Sigmoid colon (tissue), 7 donors: ENCODE data around the gene FUT1. TPM values are rescaled to one million over a fixed set of nuclear protein-coding genes. Genes with fewer than 3 reads are reported as not detected.
"Not testable (repeated sequence)": the region's sequence is repeated elsewhere in the genome, so short reads cannot be mapped to it uniquely, and the experiment has no call there.

Experiments used
- DNase-seq: peaks from one replicate; pipeline ENCODE4 v3.0.0-alpha.2; 2019
- H3K27ac ChIP-seq, 4 donors: fragments of 200-600 bp; sonication (generic); one replicate each; pipeline ENCODE4 v1.5.1; 2016 to 2019; ENCODE audit warnings: mild to moderate bottlenecking in 1 of 4
- H3K27me3 ChIP-seq, 3 donors: fragments of 200-600 bp; sonication (generic); one replicate each; pipeline ENCODE4 v1.5.1; 2019; ENCODE audit warnings: mild to moderate bottlenecking in 1 of 3
- H3K36me3 ChIP-seq, 4 donors: fragments of 200-600 bp; sonication (generic); one replicate each; pipeline ENCODE4 v1.5.1; 2016 to 2019
- H3K4me1 ChIP-seq, 4 donors: fragments of 200-600 bp; sonication (generic); one replicate each; pipeline ENCODE4 v1.5.1; 2017 to 2019
- H3K4me3 ChIP-seq, 4 donors: fragments of 200-600 bp; sonication (generic); one replicate each; pipeline ENCODE4 v1.5.1; 2017 to 2019; ENCODE audit warnings: mild to moderate bottlenecking in 2 of 4, moderate library complexity in 1 of 4
- H3K9me3 ChIP-seq, 4 donors: fragments of 200-600 bp in 3 of 4; sonication (generic) in 3 of 4; one replicate each; pipeline versions ENCODE4 v1.5.1 to v1.6.1; 2013 to 2019
- CTCF ChIP-seq, 4 experiments: fragments of 450-650 bp in 3 of 4; fragments of 200-600 bp in 1 of 4; IDR thresholded peaks; one replicate each; pipeline ENCODE4 v1.5.1; 2016 to 2019; ENCODE audit warnings: antibody characterized with exemption in 4 of 4, mild to moderate bottlenecking in 3 of 4, moderate library complexity in 2 of 4
- EP300 ChIP-seq, 4 donors: sonication (generic); formaldehyde crosslinking; IDR thresholded peaks; one replicate each; pipeline ENCODE4 v1.6.1; 2017; ENCODE audit warnings: antibody characterized with exemption in 4 of 4
- POLR2A ChIP-seq, 2 donors: fragments of 450-650 bp; IDR thresholded peaks; one replicate each; pipeline ENCODE4 v1.6.1; 2016; ENCODE audit warnings: antibody characterized with exemption in 2 of 2, mild to moderate bottlenecking in 2 of 2, moderate library complexity in 2 of 2
- POLR2AphosphoS5 ChIP-seq, 4 donors: sonication (generic); formaldehyde crosslinking; IDR thresholded peaks; one replicate each; pipeline ENCODE4 v1.6.1; 2017; ENCODE audit warnings: antibody characterized with exemption in 4 of 4
- WGBS, 2 donors: extraction: QIAGEN DNeasy Blood & Tissue Kit; methylation state at CpG; one replicate each; pipeline ENCODE4 v1.1.7; 2013; 5-methylcytosine and 5-hydroxymethylcytosine counted together
- intact Hi-C: fragments of 100-400 bp; cut with DNase I; formaldehyde crosslinking; loops from one replicate; pipeline ENCODE4 v1.15.1; 2023
- polyA plus RNA-seq, 3 donors: library from polyadenylated mRNA; stranded (reverse); fragments of 200-250 nt; gene quantifications; one replicate each; pipeline ENCODE4 v1.2.3, GENCODE V29; 2013
- total RNA-seq, 4 donors: library from RNA; depleted of rRNA; stranded (reverse); fragments of >200 nt; gene quantifications; one replicate each; pipeline ENCODE4 v1.1.0, GENCODE V29; 2016
- donor health status: healthy with polysubstance abuse.
- donor health status: Bipolar disorder and iron deficiency.
- donor health status: healthy.

Gene FUT1
- total and polyA plus RNA-seq, 7 donors, result under 0.01 to 0.80 (median 0.49) TPM; not detected in 2

- 80 to 84% methylated on average over 11 of the region's 11 CpGs for WGBS, 2 donors
Measured at GRCh38 chr19:48768994-48769713, 16.7 kb upstream of the FUT1 start.

DNA sequence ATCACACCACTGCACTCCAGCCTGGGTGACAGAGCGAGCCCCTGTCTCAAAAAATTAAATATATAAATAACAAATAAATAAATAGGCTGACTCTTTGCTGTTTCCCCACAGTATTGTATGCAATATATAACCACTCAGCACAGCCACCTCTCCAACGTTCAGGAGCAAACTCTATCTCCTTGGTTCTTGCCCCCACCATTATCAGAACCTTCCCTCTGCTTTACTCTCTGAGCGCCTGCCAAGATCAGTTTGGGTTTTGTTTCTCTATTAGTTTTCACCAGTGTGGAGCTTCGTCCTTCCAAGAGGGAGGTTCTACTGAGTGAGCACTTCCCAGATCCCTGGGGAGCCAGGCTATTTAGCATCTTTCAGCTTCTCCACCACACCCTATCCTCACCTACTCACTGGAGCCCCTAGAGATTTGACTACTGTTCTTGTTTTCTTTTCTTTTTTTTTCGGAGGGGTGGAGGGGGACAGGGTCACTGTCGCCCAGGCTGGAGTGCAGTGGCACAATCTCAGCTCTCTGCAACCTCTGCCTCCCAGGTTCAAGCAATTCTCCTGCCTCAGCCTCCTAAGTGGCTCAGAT lies 15.8 kb upstream of the FUT1 start:
- DNase-seq, H3K27me3 ChIP-seq, H3K27ac ChIP-seq, H3K36me3 ChIP-seq, H3K4me3 ChIP-seq, H3K9me3 ChIP-seq, H3K4me1 ChIP-seq, intact Hi-C loops: not testable (repeated sequence)
- WGBS, 2 donors, result 43 to 55% methylated on average over 6 of the region's 6 CpGs

More at GRCh38 chr19:48768994-48769713, 16.7 kb upstream of the FUT1 start:
- no peaks in the 10 kb centered on the region for H3K36me3 ChIP-seq
- no peak for TF ChIP-seq POLR2A (IDR thresholded peaks at IDR 0.05)
- no peak for TF ChIP-seq POLR2AphosphoS5 (IDR thresholded peaks at IDR 0.05)
- no peak for TF ChIP-seq EP300 (IDR thresholded peaks at IDR 0.05)
- no peak for TF ChIP-seq CTCF (IDR thresholded peaks at IDR 0.05)
- H3K4me3 ChIP-seq, result no peak overlapping the region
- H3K4me1 ChIP-seq, result no peaks in the 10 kb centered on the region
- no peak for DNase-seq
- no peak overlapping the region for H3K27ac ChIP-seq
- intact Hi-C loops, result no loop called here
- H3K27me3 ChIP-seq, result peaks cover 0 to 3% (median 0%) of the 10 kb centered on the region in 3 donors
- no peaks in the 10 kb centered on the region for H3K9me3 ChIP-seq

DNA sequence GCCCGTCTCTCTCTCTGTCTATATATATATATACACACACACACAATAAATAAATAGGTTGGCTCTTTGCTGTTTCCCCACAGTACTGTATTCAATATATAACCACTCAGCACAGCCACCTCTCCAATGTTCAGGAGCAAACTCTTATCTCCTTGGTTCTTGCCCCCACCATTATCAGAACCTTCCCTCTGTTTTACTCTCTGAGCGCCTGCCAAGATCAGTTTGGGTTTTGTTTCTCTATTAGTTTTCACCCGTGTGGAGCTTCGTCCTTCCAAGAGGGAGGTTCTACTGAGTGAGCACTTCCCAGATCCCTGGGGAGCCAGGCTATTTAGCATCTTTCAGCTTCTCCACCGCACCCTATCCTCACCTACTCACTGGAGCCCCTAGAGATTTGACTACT lies 13.4 kb upstream of the FUT1 start:
- H3K27me3 ChIP-seq, H3K36me3 ChIP-seq, H3K27ac ChIP-seq, H3K9me3 ChIP-seq, H3K4me1 ChIP-seq, DNase-seq, H3K4me3 ChIP-seq, intact Hi-C loops: not testable (repeated sequence)
- WGBS, 2 donors, result 20 to 53% methylated on average over 5 of the region's 5 CpGs

GRCh38 chr19:48760504-48761205 lies 8.2 kb upstream of the FUT1 start:
- WGBS, 2 donors, result 47 to 54% methylated on average over 16 of the region's 16 CpGs
- intact Hi-C loops, result no loop called here
- H3K4me3 ChIP-seq, result no peak overlapping the region
- TF ChIP-seq POLR2AphosphoS5 (IDR thresholded peaks at IDR 0.05), result no peak
- no peak for TF ChIP-seq POLR2A (IDR thresholded peaks at IDR 0.05)
- no peak for TF ChIP-seq CTCF (IDR thresholded peaks at IDR 0.05)
- TF ChIP-seq EP300 (IDR thresholded peaks at IDR 0.05), result no peak
- no peak for DNase-seq
- peaks cover 0 to 6% (median 0%) of the 10 kb centered on the region in 3 donors for H3K27me3 ChIP-seq
- no peaks in the 10 kb centered on the region for H3K36me3 ChIP-seq
- no peaks in the 10 kb centered on the region for H3K4me1 ChIP-seq
- no peaks in the 10 kb centered on the region for H3K9me3 ChIP-seq
- H3K27ac ChIP-seq, result peak overlapping the region in 1 of 4 donors; percentile 42

DNA sequence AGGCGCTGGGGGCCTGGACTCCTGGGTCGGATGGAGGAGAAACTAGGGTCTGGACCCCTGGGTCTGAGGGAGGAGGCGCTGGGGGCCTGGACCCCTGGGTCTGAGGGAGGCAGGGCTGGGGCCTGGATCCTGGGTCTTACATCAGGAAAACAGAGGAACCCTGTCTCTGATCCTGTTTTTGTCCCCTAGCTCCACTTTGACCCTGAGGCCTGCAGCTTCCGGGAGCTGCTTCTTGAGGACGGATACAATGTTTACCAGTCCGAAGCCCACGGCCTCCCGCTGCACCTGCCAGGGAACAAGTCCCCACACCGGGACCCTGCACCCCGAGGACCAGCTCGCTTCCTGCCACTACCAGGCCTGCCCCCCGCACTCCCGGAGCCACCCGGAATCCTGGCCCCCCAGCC lies 5.3 kb upstream of the FUT1 start:
- peaks cover 4 to 15% (median 6%) of the 10 kb centered on the region in 3 donors for H3K27me3 ChIP-seq
- no peak overlapping the region for H3K4me3 ChIP-seq
- DNase-seq, result no peak
- H3K9me3 ChIP-seq, result no peaks in the 10 kb centered on the region
- H3K27ac ChIP-seq, result no peak overlapping the region
- TF ChIP-seq CTCF (IDR thresholded peaks at IDR 0.05), result no peak
- TF ChIP-seq EP300 (IDR thresholded peaks at IDR 0.05), result no peak
- TF ChIP-seq POLR2AphosphoS5 (IDR thresholded peaks at IDR 0.05), result no peak
- TF ChIP-seq POLR2A (IDR thresholded peaks at IDR 0.05), result no peak
- no peaks in the 10 kb centered on the region for H3K36me3 ChIP-seq
- H3K4me1 ChIP-seq, result peaks cover 0 to 6% (median 5%) of the 10 kb centered on the region in 4 donors
- 71 to 84% methylated on average over 14 of the region's 14 CpGs for WGBS, 2 donors
- intact Hi-C loops, result no loop called here
